SK-N-SH treated with all-trans-retinoic acid at 6 μM for 48 hours (cell line): ENCODE measurements around the gene CSRNP3.

ENCODE experiments used
- ARNTL ChIP-seq: fragments of 450-650 bp; formaldehyde crosslinking; IDR thresholded peaks from 2 replicates; pipeline ENCODE4 v1.5.0; 2020; ENCODE audit warnings: low read depth, mild to moderate bottlenecking, moderate library complexity, borderline replicate concordance
- CSDC2 ChIP-seq: fragments of 250-450 bp; sonication (Bioruptor Pico); IDR thresholded peaks from 2 replicates; pipeline ENCODE4 v1.5.0; 2020; ENCODE audit warnings: mild to moderate bottlenecking, moderate library complexity
- GLIS3 ChIP-seq: fragments of 250-450 bp; sonication (Bioruptor Pico); IDR thresholded peaks from 2 replicates; pipeline ENCODE4 v1.5.0; 2020; ENCODE audit warnings: mild to moderate bottlenecking, moderate library complexity
- ISL1 ChIP-seq: fragments of 250-450 bp; sonication (Bioruptor Pico); IDR thresholded peaks from 2 replicates; pipeline ENCODE4 v2.1.2; 2022; ENCODE audit warnings: mild to moderate bottlenecking, moderate library complexity
- RARB ChIP-seq: fragments of 250-450 bp; sonication (Bioruptor Pico); IDR thresholded peaks from 2 replicates; pipeline ENCODE4 v1.8.0; 2021; ENCODE audit warnings: mild to moderate bottlenecking, moderate library complexity
- TF ChIP-seq, protein P1 (sequence below): fragments of 250-450 bp; sonication (Bioruptor Pico); IDR thresholded peaks from 2 replicates; pipeline ENCODE4 v1.5.1; 2020; ENCODE audit warnings: low read depth, mild to moderate bottlenecking, moderate library complexity
- TF ChIP-seq, protein P2 (sequence below): fragments of 250-450 bp; sonication (Bioruptor Pico); IDR thresholded peaks from 2 replicates; pipeline ENCODE4 v1.5.1; 2021; ENCODE audit warnings: mild to moderate bottlenecking, moderate library complexity
- TF ChIP-seq, protein P3 (sequence below): fragments of 250-450 bp; sonication (Bioruptor Pico); IDR thresholded peaks from 2 replicates; pipeline ENCODE4 v1.8.0; 2020; ENCODE audit warnings: mild to moderate bottlenecking, moderate library complexity, borderline replicate concordance

DNA sequence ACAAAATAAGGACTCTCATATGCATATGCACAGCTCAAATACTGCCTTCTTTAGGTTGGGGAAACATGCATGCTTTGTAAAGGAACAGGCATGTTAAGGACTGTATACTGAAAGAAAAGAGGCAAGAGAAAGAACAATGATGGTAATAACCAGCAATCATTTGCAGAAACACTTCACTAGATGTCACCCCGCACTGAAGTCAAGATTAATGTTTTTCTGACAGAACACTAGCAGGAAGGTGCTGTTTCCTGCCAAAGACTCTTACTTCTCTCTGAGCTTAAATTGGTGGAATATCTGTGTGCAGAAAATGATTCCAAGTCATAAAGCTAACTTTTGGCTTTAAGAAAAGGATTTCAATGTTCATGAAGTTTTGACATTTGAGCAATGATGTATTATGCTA is 19.3 kb upstream of the CSRNP3 start:
- no peak for TF ChIP-seq CSDC2 (CRISPR knock-in tag)
- TF ChIP-seq ARNTL (CRISPR knock-in tag) = no peak
- TF ChIP-seq, protein P1, sequence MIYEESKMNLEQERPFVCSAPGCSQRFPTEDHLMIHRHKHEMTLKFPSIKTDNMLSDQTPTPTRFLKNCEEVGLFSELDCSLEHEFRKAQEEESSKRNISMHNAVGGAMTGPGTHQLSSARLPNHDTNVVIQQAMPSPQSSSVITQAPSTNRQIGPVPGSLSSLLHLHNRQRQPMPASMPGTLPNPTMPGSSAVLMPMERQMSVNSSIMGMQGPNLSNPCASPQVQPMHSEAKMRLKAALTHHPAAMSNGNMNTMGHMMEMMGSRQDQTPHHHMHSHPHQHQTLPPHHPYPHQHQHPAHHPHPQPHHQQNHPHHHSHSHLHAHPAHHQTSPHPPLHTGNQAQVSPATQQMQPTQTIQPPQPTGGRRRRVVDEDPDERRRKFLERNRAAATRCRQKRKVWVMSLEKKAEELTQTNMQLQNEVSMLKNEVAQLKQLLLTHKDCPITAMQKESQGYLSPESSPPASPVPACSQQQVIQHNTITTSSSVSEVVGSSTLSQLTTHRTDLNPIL (CRISPR knock-in tag) = no peak
- TF ChIP-seq, protein P2, sequence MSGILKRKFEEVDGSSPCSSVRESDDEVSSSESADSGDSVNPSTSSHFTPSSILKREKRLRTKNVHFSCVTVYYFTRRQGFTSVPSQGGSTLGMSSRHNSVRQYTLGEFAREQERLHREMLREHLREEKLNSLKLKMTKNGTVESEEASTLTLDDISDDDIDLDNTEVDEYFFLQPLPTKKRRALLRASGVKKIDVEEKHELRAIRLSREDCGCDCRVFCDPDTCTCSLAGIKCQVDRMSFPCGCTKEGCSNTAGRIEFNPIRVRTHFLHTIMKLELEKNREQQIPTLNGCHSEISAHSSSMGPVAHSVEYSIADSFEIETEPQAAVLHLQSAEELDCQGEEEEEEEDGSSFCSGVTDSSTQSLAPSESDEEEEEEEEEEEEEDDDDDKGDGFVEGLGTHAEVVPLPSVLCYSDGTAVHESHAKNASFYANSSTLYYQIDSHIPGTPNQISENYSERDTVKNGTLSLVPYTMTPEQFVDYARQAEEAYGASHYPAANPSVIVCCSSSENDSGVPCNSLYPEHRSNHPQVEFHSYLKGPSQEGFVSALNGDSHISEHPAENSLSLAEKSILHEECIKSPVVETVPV (CRISPR knock-in tag) = no peak
- TF ChIP-seq RARB (CRISPR knock-in tag) = no peak
- TF ChIP-seq, protein P3, sequence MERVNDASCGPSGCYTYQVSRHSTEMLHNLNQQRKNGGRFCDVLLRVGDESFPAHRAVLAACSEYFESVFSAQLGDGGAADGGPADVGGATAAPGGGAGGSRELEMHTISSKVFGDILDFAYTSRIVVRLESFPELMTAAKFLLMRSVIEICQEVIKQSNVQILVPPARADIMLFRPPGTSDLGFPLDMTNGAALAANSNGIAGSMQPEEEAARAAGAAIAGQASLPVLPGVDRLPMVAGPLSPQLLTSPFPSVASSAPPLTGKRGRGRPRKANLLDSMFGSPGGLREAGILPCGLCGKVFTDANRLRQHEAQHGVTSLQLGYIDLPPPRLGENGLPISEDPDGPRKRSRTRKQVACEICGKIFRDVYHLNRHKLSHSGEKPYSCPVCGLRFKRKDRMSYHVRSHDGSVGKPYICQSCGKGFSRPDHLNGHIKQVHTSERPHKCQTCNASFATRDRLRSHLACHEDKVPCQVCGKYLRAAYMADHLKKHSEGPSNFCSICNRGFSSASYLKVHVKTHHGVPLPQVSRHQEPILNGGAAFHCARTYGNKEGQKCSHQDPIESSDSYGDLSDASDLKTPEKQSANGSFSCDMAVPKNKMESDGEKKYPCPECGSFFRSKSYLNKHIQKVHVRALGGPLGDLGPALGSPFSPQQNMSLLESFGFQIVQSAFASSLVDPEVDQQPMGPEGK (CRISPR knock-in tag) = no peak
- no peak for TF ChIP-seq GLIS3 (CRISPR knock-in tag)
- TF ChIP-seq ISL1 (CRISPR knock-in tag) = no peak
